Fibroblast of the aortic adventitia (primary cell): ENCODE results near the gene ZBTB16. TPM values are rescaled to one million over a fixed set of nuclear protein-coding genes. Genes with fewer than 3 reads are reported as not detected.

ENCODE experiments used
- DNase-seq: peaks from one replicate; pipeline ENCODE4 v3.0.0-alpha.2; 2010; ENCODE audit warnings: low read depth
- H3K4me3 ChIP-seq: 2 replicates; pipeline ENCODE4 v1.5.1; 2011; ENCODE audit warnings: low read depth, mild to moderate bottlenecking, control low read depth, low read length, moderate library complexity
- CTCF ChIP-seq: IDR thresholded peaks from 2 replicates; pipeline ENCODE4 v1.5.1; 2011; ENCODE audit warnings: mild to moderate bottlenecking, low read length, control low read depth, inconsistent platforms; ENCODE audit not compliant: insufficient read depth
- total RNA-seq: library from RNA; depleted of rRNA; stranded (reverse); fragments of >200 nt; gene quantifications from 2 replicates; pipeline ENCODE4 v1.2.3, GENCODE V29; 2012; ENCODE audit warnings: low replicate concordance

Gene ZBTB16
- total RNA-seq, 1 donor: 0.27 TPM

- DNase-seq: no peak
- TF ChIP-seq CTCF: no peak
- no peak overlapping the region for H3K4me3 ChIP-seq
These were observed 28.1 kb upstream of the ZBTB16 start for GRCh38 chr11:114031246-114031966.

- no peak for DNase-seq
- no peak for TF ChIP-seq CTCF
- no peak overlapping the region for H3K4me3 ChIP-seq
These were observed 27.6 kb upstream of the ZBTB16 start for GRCh38 chr11:114031967-114032320.

GRCh38 chr11:114033066-114033465, 26.4 kb upstream of the ZBTB16 start:
- no peak overlapping the region for H3K4me3 ChIP-seq
- TF ChIP-seq CTCF: no peak
- no peak for DNase-seq

GRCh38 chr11:114033572-114033971, 25.9 kb upstream of the ZBTB16 start:
- no peak overlapping the region for H3K4me3 ChIP-seq
- no peak for DNase-seq
- TF ChIP-seq CTCF: no peak

GRCh38 chr11:114034956-114035355, 24.6 kb upstream of the ZBTB16 start:
- TF ChIP-seq CTCF: no peak

GRCh38 chr11:114036147-114036811, 23.2 kb upstream of the ZBTB16 start:
- TF ChIP-seq CTCF: peak; percentile 75
- H3K4me3 ChIP-seq: peak overlapping the region; percentile 54
- DNase-seq: peak; percentile 55

More at GRCh38 chr11:114034956-114035355, 24.6 kb upstream of the ZBTB16 start:
- DNase-seq: no peak
- no peak overlapping the region for H3K4me3 ChIP-seq
